ENCODE measurements around the gene HAS3. TPM values are rescaled to one million over a fixed set of nuclear protein-coding genes. Genes with fewer than 3 reads are reported as not detected.

HAS3 gene
- total RNA-seq, 2 donors from 2014 or later, result 0.36 to 0.98 TPM

DNA sequence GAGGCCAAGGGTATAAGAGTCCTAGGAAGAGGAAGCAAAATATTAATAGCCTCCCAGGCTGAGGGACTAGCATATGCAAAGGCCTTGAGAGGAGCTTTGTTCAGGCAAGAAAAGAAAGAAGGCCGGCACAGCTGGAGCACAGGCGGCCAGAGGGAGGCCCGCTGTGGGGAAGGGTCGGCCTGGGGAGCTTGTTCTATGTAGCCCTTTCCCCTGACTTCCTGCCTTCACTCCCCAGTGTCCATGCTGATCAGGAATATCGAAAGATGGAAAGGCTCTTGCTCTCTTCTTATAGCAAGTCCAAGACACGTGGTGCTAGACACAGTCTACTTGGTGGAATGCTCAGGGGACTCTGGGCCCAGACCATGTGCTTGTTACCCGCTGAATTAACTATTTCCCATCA is 27.4 kb upstream of the HAS3 start:
- no peak overlapping the region for H3K27ac Mint-ChIP-seq
- ATAC-seq (no peak), DNase-seq (ENCODE audit: low spot score) (no peak)
- no peaks in the 10 kb centered on the region for H3K9me3 Mint-ChIP-seq
- no peaks in the 10 kb centered on the region for H3K27me3 Mint-ChIP-seq
- no peaks in the 10 kb centered on the region for H3K4me1 Mint-ChIP-seq (ENCODE audit: low read depth in 2 of 2)
- no peak overlapping the region for H3K4me3 Mint-ChIP-seq
- no peaks in the 10 kb centered on the region for H3K36me3 Mint-ChIP-seq

GRCh38 chr16:69079697-69080096 is 25.8 kb upstream of the HAS3 start:
- Mint-ChIP-seq H3K27me3 (no peaks in the 10 kb centered on the region), H3K4me3 (no peak overlapping the region), H3K36me3 (no peaks in the 10 kb centered on the region), H3K27ac (no peak overlapping the region), H3K9me3 (no peaks in the 10 kb centered on the region), H3K4me1 (ENCODE audit: low read depth in 2 of 2) (no peaks in the 10 kb centered on the region)
- no peak for DNase-seq (ENCODE audit: low spot score)
- ATAC-seq, result no peak

- ATAC-seq, result no peak
- Mint-ChIP-seq H3K9me3 (no peaks in the 10 kb centered on the region), H3K27ac (no peak overlapping the region), H3K36me3 (no peaks in the 10 kb centered on the region), H3K4me3 (no peak overlapping the region), H3K27me3 (no peaks in the 10 kb centered on the region), H3K4me1 (ENCODE audit: low read depth in 2 of 2) (peaks cover 0 to 1% of the 10 kb centered on the region in 2 donors)
- no peak for DNase-seq (ENCODE audit: low spot score)
Measured at GRCh38 chr16:69083306-69083941, 22.0 kb upstream of the HAS3 start.

DNA sequence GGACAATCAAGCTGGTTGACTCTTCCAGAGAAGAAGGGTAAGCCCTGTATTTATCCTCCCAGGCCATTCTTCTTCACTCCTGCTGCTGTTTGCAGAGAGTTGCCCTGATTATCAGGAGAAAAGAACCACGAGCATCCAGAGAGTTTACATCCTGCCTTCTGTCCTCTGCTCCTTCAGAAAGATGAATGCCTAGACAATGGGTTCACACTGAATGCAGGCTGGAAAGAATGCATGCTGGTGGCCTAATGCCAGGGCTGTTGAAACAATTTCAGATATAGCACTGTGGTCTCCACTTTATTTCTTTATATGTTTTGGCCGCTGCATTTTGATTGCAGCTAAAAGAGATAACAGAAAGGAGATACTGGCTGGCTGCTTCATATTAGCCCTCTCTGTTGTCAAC is 21.2 kb upstream of the HAS3 start:
- peaks cover 3 to 10% of the 10 kb centered on the region in 2 donors for H3K4me1 Mint-ChIP-seq (ENCODE audit: low read depth in 2 of 2)
- ATAC-seq (no peak), DNase-seq (ENCODE audit: low spot score) (no peak)
- H3K36me3 Mint-ChIP-seq, result no peaks in the 10 kb centered on the region
- H3K4me3 Mint-ChIP-seq, result no peak overlapping the region
- no peaks in the 10 kb centered on the region for H3K9me3 Mint-ChIP-seq
- no peaks in the 10 kb centered on the region for H3K27me3 Mint-ChIP-seq
- no peak overlapping the region for H3K27ac Mint-ChIP-seq

DNA sequence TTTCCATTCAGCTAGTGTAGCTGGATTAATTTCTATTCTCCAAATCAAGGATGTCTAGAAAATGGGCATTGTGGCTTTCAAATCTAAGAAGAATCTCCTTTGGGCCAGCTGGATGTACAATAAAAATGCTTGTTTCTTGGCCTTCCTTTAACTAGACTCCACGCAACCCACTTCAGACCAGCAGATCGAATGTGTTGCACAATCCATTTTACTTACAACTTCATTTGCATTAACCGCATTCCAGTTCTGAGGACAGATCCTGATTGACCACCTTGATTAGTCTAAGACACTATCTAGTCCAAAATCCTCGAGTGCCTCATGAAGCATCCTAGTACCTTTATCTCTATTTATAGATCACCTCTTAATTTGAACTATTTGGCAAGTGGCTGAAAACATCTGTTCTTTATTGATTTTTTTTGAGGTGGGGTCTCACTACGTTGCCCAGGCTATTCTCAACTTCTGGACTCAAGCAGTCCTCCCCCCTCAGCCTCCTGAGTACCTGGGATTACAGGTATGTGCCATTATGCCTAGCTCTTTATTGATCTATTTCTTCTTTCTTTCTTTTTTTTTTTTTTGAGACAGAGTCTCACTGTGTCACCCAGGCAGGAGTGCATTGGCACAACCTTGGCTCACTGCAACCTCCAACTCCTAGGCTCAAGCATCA is 20.3 kb upstream of the HAS3 start:
- DNase-seq (ENCODE audit: low spot score) (no peak), ATAC-seq (no peak)
- H3K4me3 Mint-ChIP-seq, result no peak overlapping the region
- peaks cover 3 to 12% of the 10 kb centered on the region in 2 donors for H3K4me1 Mint-ChIP-seq (ENCODE audit: low read depth in 2 of 2)
- H3K27me3 Mint-ChIP-seq, result no peaks in the 10 kb centered on the region
- H3K36me3 Mint-ChIP-seq, result no peaks in the 10 kb centered on the region
- H3K9me3 Mint-ChIP-seq, result no peaks in the 10 kb centered on the region
- no peak overlapping the region for H3K27ac Mint-ChIP-seq

DNA sequence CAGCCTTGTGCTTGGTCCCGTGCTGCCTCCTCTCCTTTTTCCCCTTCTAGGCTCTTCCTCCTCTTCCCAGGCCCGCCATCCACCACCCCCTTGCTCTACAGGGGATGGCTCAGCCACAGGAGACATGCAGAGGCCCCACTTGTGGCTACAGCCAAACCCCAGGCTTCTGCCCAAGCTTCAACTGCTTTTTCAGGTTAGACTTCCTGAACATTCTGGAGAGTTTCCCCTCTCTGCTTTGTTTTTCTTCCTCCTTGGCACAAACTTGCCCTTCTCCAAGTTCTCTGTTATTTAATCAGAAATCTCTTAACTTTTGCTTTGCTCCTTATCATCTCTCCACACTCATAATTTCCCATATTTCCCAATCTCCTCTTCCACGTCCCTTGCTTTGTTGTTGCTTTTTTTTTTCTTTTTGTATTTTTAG is 18.3 kb upstream of the HAS3 start:
- Mint-ChIP-seq H3K27ac (no peak overlapping the region), H3K4me3 (no peak overlapping the region), H3K36me3 (no peaks in the 10 kb centered on the region), H3K27me3 (no peaks in the 10 kb centered on the region), H3K9me3 (no peaks in the 10 kb centered on the region), H3K4me1 (ENCODE audit: low read depth in 2 of 2) (peaks cover 3 to 12% of the 10 kb centered on the region in 2 donors)
- no peak for DNase-seq (ENCODE audit: low spot score)
- ATAC-seq, result no peak

GRCh38 chr16:69088684-69089083 is 16.8 kb upstream of the HAS3 start:
- H3K27me3 Mint-ChIP-seq, result no peaks in the 10 kb centered on the region
- H3K4me3 Mint-ChIP-seq, result no peak overlapping the region
- no peaks in the 10 kb centered on the region for H3K9me3 Mint-ChIP-seq
- H3K27ac Mint-ChIP-seq, result no peak overlapping the region
- peaks cover 3 to 12% of the 10 kb centered on the region in 2 donors for H3K4me1 Mint-ChIP-seq (ENCODE audit: low read depth in 2 of 2)
- ATAC-seq, result no peak
- H3K36me3 Mint-ChIP-seq, result no peaks in the 10 kb centered on the region
- DNase-seq (ENCODE audit: low spot score), result no peak

GRCh38 chr16:69089091-69089910 is 16.2 kb upstream of the HAS3 start:
- Mint-ChIP-seq H3K9me3 (no peaks in the 10 kb centered on the region), H3K27ac (no peak overlapping the region), H3K4me3 (no peak overlapping the region), H3K27me3 (no peaks in the 10 kb centered on the region), H3K36me3 (no peaks in the 10 kb centered on the region), H3K4me1 (ENCODE audit: low read depth in 2 of 2) (peaks cover 3 to 12% of the 10 kb centered on the region in 2 donors)
- DNase-seq (ENCODE audit: low spot score), result no peak
- peak in 1 of 2 donors; percentile 60 for ATAC-seq

DNA sequence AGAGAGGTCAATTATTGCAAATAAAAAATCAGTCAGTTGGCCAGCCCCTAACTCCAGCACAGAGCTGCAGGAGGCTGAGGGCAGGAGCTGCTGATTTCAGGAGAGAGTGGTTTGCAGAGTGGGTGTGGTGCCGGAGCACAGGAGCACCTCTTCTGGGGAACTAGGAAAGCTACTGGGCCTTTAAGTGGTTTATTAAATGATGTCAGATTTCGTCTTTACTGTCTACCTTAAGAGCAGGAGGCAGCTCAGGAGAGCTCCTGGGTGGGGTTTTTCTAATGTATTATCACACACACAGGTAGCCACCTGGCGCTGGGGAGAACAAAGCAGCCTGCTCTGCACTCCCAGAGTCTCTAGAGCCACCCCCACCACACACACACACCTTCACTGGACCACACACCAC is 11.5 kb upstream of the HAS3 start:
- Mint-ChIP-seq H3K27me3 (no peaks in the 10 kb centered on the region), H3K36me3 (no peaks in the 10 kb centered on the region), H3K9me3 (no peaks in the 10 kb centered on the region), H3K4me3 (no peak overlapping the region), H3K27ac (no peak overlapping the region), H3K4me1 (ENCODE audit: low read depth in 2 of 2) (peaks cover 1 to 5% of the 10 kb centered on the region in 2 donors)
- no peak for ATAC-seq
- DNase-seq (ENCODE audit: low spot score), result no peak

DNA sequence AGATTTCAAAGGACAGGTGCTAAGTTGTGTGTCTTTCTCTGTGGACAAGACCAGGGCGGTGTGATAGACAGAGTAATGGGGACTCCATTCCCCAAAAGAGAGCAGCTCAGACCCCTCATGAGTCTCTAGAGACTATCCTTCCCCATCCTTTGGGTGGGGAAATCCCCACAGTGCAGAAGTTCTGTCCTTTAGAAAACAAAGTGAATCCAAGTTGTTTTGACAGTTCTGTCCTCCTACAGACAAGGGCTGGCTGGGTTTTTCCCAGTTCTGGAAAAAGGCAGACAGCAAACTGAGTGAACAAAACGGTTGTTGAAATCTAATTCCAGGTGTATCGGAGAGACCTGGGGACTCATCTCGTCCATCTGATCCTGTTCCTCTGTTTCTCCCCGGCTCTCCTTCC is 11.0 kb upstream of the HAS3 start:
- Mint-ChIP-seq H3K4me1 (ENCODE audit: low read depth in 2 of 2) (no peaks in the 10 kb centered on the region), H3K36me3 (no peaks in the 10 kb centered on the region)
- no peak for ATAC-seq

DNA sequence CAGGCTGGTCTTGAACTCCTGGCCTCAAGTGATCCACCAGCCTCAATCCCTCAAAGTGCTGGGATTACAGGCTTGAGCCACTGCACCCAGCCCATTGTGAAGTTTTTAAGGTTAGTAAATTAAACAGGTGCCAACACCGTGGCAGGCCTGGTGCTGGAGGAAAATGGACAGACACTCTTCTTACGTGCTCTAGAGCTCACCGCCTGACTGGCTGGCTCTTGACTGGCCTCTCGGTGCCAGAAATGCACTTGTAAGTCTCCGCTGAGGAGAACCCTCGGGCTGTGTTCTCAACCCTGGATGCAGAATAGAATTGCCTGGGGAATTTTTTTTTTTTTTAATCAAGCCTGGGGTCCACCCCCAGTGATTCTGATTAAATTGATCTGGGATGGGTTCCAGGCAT is 10.3 kb upstream of the HAS3 start:
- no peak for ATAC-seq

More for the DNA sequence above, 11.0 kb upstream of the HAS3 start:
- Mint-ChIP-seq H3K27ac (no peak overlapping the region), H3K9me3 (no peaks in the 10 kb centered on the region), H3K27me3 (no peaks in the 10 kb centered on the region), H3K4me3 (no peak overlapping the region)
- no peak for DNase-seq (ENCODE audit: low spot score)

GRCh38 chr16:69100071-69100691 is 5.3 kb upstream of the HAS3 start:
- Mint-ChIP-seq H3K27me3 (peaks cover 10 to 29% of the 10 kb centered on the region in 2 donors), H3K4me1 (ENCODE audit: low read depth in 2 of 2) (peaks cover under 1 to 4% of the 10 kb centered on the region in 2 donors), H3K27ac (no peak overlapping the region), H3K4me3 (no peak overlapping the region), H3K36me3 (no peaks in the 10 kb centered on the region), H3K9me3 (no peaks in the 10 kb centered on the region)
- no peak for DNase-seq (ENCODE audit: low spot score)
- no peak for ATAC-seq

More for the DNA sequence above, 10.3 kb upstream of the HAS3 start:
- no peak overlapping the region for H3K4me3 Mint-ChIP-seq
- DNase-seq (ENCODE audit: low spot score), result no peak
- H3K27ac Mint-ChIP-seq, result no peak overlapping the region
- H3K36me3 Mint-ChIP-seq, result no peaks in the 10 kb centered on the region
- H3K4me1 Mint-ChIP-seq (ENCODE audit: low read depth in 2 of 2), result no peaks in the 10 kb centered on the region
- no peaks in the 10 kb centered on the region for H3K9me3 Mint-ChIP-seq
- no peaks in the 10 kb centered on the region for H3K27me3 Mint-ChIP-seq

DNA sequence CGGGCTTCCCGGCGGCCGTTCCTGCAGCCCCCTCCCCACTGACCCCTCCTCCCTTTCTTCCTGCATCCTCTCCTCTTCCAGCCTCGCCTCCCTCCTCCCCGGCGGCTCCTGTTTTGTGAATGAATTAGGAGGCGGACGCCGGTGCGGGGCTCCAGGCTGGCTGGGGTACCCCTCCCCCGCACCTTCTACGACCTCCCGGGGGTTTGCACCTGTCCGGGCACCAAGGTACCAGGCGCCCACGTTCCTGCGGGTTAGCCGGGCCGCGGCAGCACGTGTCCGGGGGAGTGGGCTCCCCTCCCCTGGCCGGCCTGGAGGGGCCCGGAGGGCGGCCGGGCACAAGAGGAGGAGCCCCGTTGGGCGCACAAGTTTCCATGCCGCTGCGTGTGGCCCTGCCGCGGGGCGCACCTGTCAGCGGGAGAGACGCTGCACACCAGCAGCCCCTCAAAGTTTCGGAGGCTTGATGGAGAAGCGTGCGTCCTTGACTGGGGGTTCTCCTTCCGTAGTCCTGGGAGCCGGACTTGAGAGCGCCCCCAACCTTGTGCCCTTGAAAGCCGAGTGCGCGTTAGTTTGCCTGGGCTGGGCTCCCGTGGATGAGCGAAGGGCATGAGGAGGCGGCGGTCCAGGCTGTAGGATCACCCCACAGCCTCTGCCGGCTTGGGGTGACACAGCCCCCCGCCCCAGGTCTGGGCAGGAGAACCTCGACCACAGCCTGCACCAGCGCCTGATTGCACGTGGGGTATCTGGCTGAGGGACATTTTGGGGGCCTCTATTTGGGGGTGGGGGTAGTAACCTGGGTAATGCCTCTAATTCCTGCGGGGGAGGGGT is 1.2 kb downstream of the HAS3 start:
- Mint-ChIP-seq H3K9me3 (no peaks in the 10 kb centered on the region), H3K4me3 (peak overlapping the region; percentile 41), H3K36me3 (no peaks in the 10 kb centered on the region), H3K27me3 (peaks cover 23 to 30% of the 10 kb centered on the region in 2 donors), H3K27ac (no peak overlapping the region), H3K4me1 (ENCODE audit: low read depth in 2 of 2) (peaks cover 6 to 16% of the 10 kb centered on the region in 2 donors)
- ATAC-seq (no peak), DNase-seq (ENCODE audit: low spot score) (no peak)
